Stimulated activated CD4-positive, alpha-beta T cell treated with anti-CD3 and anti-CD28 coated beads, Interleukin-1b, Interleukin-23, amount 100 ng/mL, for 48 hours (primary cell): ENCODE results near the gene UGT1A5.

Source experiments
- DNase-seq: peaks from one replicate; pipeline ENCODE4 v3.0.0-alpha.2; 2020

Gene UGT1A5

DNA sequence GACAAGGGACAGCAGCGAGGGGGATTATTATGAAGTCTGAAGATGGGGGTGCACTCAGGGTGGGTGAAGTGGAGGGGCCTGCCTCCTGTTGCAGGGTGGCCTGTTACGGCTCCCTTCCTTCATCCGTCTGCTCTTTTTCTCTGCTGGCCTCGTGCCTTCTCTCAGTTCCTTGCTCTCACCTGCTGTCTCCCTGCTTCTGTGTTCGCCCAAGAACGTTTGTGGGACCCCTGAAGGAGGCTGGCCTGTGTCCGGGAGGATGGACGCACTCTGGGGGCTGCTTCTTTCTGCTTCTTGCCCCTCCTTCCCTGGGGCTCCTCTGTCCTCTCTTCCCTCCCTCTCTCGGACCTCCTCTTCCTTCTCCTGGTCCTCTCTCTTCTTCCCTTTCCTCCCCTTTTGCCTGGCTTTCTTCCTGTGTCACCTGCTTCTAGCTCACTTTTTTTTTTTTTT lies 79.2 kb downstream of the UGT1A5 start:
- no peak for DNase-seq

DNA sequence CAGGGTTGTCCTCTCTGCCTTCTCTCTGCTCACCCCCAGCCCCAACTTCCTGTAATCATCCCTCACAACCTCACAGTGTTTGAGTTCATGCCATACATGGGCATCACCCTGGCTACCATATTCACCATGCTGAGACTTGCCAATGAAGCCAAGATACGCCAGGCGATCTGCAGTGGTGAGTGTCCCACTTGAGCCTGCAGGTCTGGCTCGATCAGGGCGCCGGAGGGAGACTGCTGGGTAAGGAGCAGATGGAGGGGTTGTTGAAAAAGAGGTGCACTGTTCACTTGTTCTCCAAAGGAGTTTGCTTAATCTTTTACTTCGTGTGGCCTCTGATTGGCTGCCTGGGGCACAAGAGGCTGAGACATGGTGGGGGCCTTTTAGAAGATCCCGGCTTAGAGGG lies 80.0 kb downstream of the UGT1A5 start:
- DNase-seq = no peak

DNA sequence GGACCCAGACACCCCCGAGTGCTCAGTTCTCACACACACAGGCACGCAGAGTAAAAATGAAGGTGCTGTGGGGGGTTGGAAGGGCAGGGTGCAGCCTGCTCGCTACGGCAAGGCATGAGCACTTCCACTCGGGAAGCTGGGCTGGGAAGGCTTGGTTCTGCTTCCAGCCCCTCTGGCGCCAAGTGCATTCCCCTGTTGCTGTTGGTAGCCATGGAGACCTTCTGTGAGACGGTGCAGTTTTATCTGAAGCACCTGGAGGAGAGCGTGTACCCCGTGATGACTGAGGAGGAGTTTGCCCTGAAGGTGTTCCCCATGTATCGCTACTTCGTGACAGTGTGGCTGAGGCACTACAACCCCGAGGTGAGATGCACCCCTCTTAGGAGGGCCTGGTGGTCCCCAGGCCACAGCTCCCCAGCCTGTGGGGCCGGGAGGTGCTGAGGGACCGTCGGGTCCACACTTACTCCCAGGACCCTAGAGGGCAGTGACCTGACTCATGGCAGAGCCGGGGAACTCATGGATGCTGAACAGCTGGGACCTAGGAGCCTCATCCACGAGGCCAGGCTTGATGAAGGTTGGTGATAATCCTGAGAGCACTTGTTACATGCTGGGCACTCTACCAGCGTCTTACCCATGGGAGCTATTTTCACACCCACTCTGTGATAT lies 80.9 kb downstream of the UGT1A5 start:
- no peak for DNase-seq

- DNase-seq = no peak
Observed at GRCh38 chr2:233794128-233794658, 81.5 kb downstream of the UGT1A5 start.

GRCh38 chr2:233795735-233796171 lies 83.0 kb downstream of the UGT1A5 start:
- DNase-seq = no peak

DNA sequence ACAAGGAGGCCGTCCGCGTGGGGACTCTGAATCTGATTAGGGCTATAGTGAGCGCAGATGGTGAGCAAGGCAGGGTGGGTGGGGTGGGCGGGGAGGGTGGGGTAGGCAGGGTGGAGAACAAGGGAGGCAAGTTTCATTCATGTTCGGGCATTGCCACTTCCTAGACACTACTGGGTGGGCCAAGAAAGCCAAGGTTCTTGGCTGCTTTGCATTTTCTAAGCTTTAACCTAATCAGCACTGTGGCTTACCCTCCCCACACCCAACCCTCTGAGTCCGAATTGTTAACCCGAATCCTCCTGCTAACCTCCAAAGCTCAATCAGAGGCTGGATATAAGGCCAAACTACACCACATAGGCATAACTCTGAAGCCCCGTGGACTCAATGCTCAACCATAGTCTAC lies 83.5 kb downstream of the UGT1A5 start:
- DNase-seq = no peak

DNA sequence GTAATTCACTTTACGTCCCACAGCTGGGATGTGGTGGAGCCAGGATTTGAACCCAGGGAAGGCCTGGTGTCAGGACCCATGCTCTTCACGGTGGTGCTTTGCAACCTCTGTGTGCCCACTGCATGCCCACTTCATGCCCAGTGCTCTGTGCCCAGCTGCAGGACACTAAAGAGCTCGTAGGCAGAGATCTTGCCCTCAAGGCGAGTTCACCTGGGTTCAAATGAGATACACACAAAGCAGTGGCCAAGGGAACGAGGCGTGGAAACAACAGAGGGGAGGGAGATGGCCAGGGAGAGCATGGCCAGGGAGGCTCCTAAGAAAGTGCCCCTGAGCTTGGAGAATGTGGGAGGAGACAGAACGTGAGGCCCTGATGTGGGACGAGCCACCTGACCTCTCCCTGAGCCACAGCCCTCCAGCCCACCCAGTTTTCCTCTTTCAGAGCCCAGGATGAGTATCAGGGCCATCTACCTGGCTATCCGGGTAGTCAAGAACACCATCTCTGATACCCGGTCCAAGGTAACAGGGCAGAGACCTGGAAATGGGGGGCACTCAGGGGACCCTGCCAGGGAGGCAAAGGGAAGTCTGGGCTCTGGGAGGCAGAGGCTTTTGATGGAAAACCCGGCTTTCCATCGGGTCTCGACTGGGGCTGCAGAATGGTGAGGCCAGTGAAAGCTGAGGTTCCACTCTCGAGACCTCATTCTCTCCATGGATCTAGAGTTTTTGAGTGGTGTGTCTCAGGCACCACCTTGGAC lies 85.8 kb downstream of the UGT1A5 start:
- DNase-seq = no peak

GRCh38 chr2:233799087-233799665 lies 86.5 kb downstream of the UGT1A5 start:
- no peak for DNase-seq

- no peak for DNase-seq
Observed at GRCh38 chr2:233799716-233800115, 87.0 kb downstream of the UGT1A5 start.

DNA sequence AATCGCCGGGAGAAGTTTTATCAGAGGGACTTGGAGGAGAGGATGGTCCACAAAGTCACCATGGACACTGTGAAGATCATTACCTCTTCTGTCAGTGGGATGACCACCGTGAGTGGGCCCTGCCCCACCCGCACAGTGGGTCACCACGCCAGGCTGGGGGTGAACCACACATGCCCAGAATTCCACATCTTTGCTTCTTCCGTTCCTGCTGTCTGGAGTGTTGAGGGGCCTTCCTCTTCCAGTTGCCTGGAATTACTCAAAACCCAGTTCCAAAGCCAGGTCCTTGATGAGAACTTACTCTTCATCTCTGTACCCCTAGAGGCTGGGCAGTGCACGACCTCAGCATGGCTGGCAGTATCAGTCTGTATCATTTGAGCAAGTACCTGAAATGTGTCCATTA lies 87.5 kb downstream of the UGT1A5 start:
- DNase-seq = no peak

- DNase-seq = no peak
Observed at GRCh38 chr2:233801357-233802131, 88.8 kb downstream of the UGT1A5 start.

- no peak for DNase-seq
Observed at GRCh38 chr2:233802132-233802815, 89.6 kb downstream of the UGT1A5 start.

DNA sequence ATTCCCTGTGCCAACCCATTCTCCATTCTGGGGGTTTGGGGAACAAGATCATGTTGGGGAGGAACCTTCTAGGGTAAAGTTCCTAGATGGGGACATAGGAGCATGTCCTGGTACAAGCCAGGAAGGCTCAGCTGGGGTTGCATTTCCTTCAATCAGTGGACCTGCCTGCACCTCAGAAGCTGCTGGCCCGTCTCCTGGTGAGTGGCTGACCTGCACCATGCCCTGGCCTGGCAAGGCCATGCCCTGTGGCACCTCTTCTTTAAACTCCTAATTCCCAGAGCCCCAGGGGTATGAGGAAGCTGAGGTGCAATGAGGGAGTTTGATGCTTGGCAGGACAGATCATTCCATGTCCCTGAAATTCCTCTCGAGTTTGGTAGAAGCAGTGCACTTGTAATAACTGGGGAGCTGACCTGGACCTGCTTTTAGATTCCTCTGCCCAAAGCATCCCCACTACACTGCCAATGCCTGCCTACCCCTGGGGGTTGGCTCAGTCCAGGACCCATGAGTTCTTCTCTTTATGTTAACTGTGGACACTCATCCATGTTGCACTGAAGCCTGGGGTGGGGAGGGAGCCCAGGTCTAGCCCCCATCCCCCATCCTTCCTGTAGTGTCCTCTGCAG lies 90.7 kb downstream of the UGT1A5 start:
- DNase-seq = no peak

DNA sequence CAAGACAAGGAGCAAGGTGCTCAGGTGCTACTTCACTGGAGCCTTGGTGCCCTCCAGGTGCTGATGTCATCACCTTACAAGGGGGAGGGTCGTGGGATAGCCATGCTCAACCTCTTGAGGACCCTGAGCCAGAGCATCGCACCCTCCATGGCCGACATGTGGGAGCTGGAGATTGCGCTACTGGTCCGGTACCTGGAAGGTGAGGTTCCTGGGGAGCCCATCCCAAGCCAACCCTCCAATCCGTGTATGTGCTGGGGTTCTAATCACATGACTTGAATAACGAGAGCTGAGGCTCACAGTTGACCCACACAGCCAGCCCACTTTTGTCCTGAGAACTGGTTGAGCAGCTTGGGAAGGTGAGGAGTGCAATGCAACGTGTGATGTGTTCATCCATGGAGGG lies 91.3 kb downstream of the UGT1A5 start:
- DNase-seq = no peak

- DNase-seq = no peak
Observed at GRCh38 chr2:233807215-233807865, 94.6 kb downstream of the UGT1A5 start.

GRCh38 chr2:233807966-233808935 lies 95.5 kb downstream of the UGT1A5 start:
- no peak for DNase-seq

DNA sequence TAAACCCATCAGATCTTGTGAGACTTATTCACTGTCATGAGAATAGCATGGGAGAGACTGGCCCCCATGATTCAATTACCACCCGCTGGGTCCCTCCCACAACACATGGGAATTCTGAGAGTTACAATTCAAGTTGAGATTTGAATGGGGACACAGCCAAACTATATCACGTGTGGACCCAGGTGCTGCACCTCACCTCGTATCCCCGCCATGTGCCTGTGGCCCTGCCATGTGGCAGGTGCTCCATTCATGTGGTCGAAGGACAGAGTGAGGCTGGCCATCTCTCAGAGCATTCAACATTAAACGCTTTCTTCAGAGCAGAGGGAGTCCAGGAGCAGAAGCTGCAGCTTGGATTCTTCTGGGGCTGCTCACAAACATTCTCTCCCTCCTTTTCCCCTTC lies 97.7 kb downstream of the UGT1A5 start:
- DNase-seq = no peak

- DNase-seq = no peak
Observed at GRCh38 chr2:233811087-233811486, 98.4 kb downstream of the UGT1A5 start.

DNA sequence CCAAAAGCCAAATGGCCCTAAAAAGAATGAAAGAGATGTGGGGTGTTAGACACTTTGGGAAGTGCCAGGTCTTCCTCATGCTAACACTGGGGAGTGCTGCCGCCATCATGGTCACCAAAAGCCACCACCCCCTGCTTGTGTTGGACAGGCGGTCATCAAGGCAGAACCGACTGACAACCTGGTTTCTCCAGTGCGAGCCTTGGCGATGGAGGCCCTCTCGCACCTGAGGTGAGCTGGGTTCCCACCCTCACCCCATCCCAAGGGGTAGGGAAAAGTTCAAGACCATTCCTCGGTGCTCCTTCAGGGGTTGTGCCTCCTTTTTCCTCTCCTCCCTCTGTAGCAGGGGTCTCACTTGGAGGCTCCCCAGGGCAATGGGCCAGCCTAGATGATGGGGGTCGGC lies 99.0 kb downstream of the UGT1A5 start:
- DNase-seq = no peak
